A673 (cell line): ENCODE data around the gene SH3BP5L. TPM values are rescaled to one million over a fixed set of nuclear protein-coding genes. Genes with fewer than 3 reads are reported as not detected.

Experiments
- BruUV-seq: library from RNA; stranded (reverse); fragments of 400-500 nt; replicated peaks from 2 replicates; lab custom pipeline; 2021; lab: Mats Ljungman, UMichigan
- CTCF ChIA-PET: fragments of 300-600 bp; sonication (Branson Sonifier 250); formaldehyde crosslinking; loops from one replicate; lab custom pipeline; 2022; ENCODE audit warnings: antibody characterized with exemption; lab: Charles Lee
- POLR2A ChIA-PET: fragments of 300-600 bp; sonication (Branson Sonifier 250); formaldehyde crosslinking; loops from one replicate; lab custom pipeline; 2022; ENCODE audit warnings: antibody characterized with exemption; ENCODE audit not compliant: low non-redundant PET; lab: Charles Lee
- DNase-seq: peaks from one replicate; pipeline ENCODE4 v3.0.0-alpha.2; 2015; ENCODE audit warnings: low spot score
- H3K27ac ChIP-seq: fragments of 200-600 bp; sonication (generic); 2 replicates; pipeline ENCODE4 v1.5.1; 2016; ENCODE audit warnings: mixed run types, low read depth, mild to moderate bottlenecking, mixed read lengths, antibody characterized with exemption, low read length; ENCODE audit not compliant: poor library complexity, severe bottlenecking
- H3K27me3 ChIP-seq: fragments of 200-600 bp; sonication (generic); replicated peaks from 2 replicates; pipeline ENCODE4 v1.6.1; 2017; ENCODE audit warnings: mixed run types, low read depth, mild to moderate bottlenecking, mixed read lengths, antibody characterized with exemption, low read length; ENCODE audit not compliant: insufficient read depth, poor library complexity
- H3K36me3 ChIP-seq: fragments of 200-600 bp; sonication (generic); 2 replicates; pipeline ENCODE4 v1.6.1; 2016; ENCODE audit warnings: mixed run types, mild to moderate bottlenecking, mixed read lengths, antibody characterized with exemption, low read length; ENCODE audit not compliant: insufficient read depth, poor library complexity, severe bottlenecking
- H3K4me1 ChIP-seq: fragments of 200-600 bp; sonication (generic); 2 replicates; pipeline ENCODE4 v1.6.1; 2017; ENCODE audit warnings: mixed run types, mild to moderate bottlenecking, mixed read lengths, antibody characterized with exemption, low read length; ENCODE audit not compliant: insufficient read depth, poor library complexity, severe bottlenecking
- H3K4me3 ChIP-seq: fragments of 200-600 bp; sonication (generic); 2 replicates; pipeline ENCODE4 v1.5.1; 2016; ENCODE audit warnings: low read depth, mixed run types, mild to moderate bottlenecking, mixed read lengths, low read length; ENCODE audit not compliant: poor library complexity, severe bottlenecking
- H3K9me3 ChIP-seq: fragments of 200-600 bp; sonication (generic); 2 replicates; pipeline ENCODE4 v1.6.1; 2016; ENCODE audit warnings: mixed run types, low read depth, mild to moderate bottlenecking, mixed read lengths, antibody characterized with exemption, low read length; ENCODE audit not compliant: poor library complexity, severe bottlenecking
- EZH2 ChIP-seq: fragments of 200-600 bp; sonication (generic); IDR thresholded peaks from 2 replicates; pipeline ENCODE4 v1.6.1; 2017; ENCODE audit warnings: borderline replicate concordance, low read depth, mild to moderate bottlenecking, mixed read lengths, antibody characterized with exemption, low read length; ENCODE audit not compliant: poor library complexity, severe bottlenecking
- intact Hi-C: fragments of 100-400 bp; cut with micrococcal nuclease; formaldehyde crosslinking; loops from one replicate; pipeline ENCODE4 v1.10.0; 2022; ENCODE audit not compliant: unreplicated experiment
- total RNA-seq: library from RNA; stranded (reverse); gene quantifications from 2 replicates; pipeline ENCODE4 v1.2.3, GENCODE V29; 2021
- TF ChIP-seq, protein P1 (sequence below): fragments of 300-800, 200-600 bp; sonication (generic); conservative IDR thresholded peaks from 2 replicates; pipeline ENCODE4 v1.5.1; 2017; ENCODE audit warnings: low read depth, mild to moderate bottlenecking, antibody characterized with exemption, low read length, moderate library complexity, mixed read lengths

Gene SH3BP5L
- total RNA-seq, 1 experiment from 2014 or later, result 28.6 TPM

GRCh38 chr1:248872752-248873408 is 47.2 kb upstream of the SH3BP5L start:
- TF ChIP-seq, protein P1, sequence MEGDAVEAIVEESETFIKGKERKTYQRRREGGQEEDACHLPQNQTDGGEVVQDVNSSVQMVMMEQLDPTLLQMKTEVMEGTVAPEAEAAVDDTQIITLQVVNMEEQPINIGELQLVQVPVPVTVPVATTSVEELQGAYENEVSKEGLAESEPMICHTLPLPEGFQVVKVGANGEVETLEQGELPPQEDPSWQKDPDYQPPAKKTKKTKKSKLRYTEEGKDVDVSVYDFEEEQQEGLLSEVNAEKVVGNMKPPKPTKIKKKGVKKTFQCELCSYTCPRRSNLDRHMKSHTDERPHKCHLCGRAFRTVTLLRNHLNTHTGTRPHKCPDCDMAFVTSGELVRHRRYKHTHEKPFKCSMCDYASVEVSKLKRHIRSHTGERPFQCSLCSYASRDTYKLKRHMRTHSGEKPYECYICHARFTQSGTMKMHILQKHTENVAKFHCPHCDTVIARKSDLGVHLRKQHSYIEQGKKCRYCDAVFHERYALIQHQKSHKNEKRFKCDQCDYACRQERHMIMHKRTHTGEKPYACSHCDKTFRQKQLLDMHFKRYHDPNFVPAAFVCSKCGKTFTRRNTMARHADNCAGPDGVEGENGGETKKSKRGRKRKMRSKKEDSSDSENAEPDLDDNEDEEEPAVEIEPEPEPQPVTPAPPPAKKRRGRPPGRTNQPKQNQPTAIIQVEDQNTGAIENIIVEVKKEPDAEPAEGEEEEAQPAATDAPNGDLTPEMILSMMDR, result no peak
- TF ChIP-seq EZH2, result no peak
- BruUV-seq, result no TSS peak
- H3K27ac ChIP-seq, result peak overlapping the region; percentile 81
- ChIA-PET POLR2A (no interaction called here), CTCF (interaction anchor here (1.0 kb wide), 1 partner anchor 34 kb away, joined by 7 read pairs; no protein-coding TSS in a partner anchor)
- H3K9me3 ChIP-seq, result no peaks in the 10 kb centered on the region
- intact Hi-C loops, result no loop called here
- peak overlapping the region; percentile 79 for H3K4me3 ChIP-seq
- peaks cover 5% of the 10 kb centered on the region for H3K4me1 ChIP-seq
- DNase-seq, result peak; percentile 79
- H3K27me3 ChIP-seq, result no peaks in the 10 kb centered on the region
- H3K36me3 ChIP-seq, result no peaks in the 10 kb centered on the region

GRCh38 chr1:248871837-248872401 is 46.2 kb upstream of the SH3BP5L start:
- intact Hi-C loops, result no loop called here
- TF ChIP-seq EZH2, result no peak
- TF ChIP-seq, protein P1, result no peak
- H3K27me3 ChIP-seq, result no peaks in the 10 kb centered on the region
- POLR2A ChIA-PET, result no interaction called here
- no TSS peak for BruUV-seq
- peak overlapping the region; percentile 79 for H3K4me3 ChIP-seq
- H3K36me3 ChIP-seq, result no peaks in the 10 kb centered on the region
- H3K9me3 ChIP-seq, result no peaks in the 10 kb centered on the region
- H3K27ac ChIP-seq, result no peak overlapping the region
- CTCF ChIA-PET, result no interaction called here
- H3K4me1 ChIP-seq, result peaks cover 5% of the 10 kb centered on the region
- DNase-seq, result peak; percentile 21

DNA sequence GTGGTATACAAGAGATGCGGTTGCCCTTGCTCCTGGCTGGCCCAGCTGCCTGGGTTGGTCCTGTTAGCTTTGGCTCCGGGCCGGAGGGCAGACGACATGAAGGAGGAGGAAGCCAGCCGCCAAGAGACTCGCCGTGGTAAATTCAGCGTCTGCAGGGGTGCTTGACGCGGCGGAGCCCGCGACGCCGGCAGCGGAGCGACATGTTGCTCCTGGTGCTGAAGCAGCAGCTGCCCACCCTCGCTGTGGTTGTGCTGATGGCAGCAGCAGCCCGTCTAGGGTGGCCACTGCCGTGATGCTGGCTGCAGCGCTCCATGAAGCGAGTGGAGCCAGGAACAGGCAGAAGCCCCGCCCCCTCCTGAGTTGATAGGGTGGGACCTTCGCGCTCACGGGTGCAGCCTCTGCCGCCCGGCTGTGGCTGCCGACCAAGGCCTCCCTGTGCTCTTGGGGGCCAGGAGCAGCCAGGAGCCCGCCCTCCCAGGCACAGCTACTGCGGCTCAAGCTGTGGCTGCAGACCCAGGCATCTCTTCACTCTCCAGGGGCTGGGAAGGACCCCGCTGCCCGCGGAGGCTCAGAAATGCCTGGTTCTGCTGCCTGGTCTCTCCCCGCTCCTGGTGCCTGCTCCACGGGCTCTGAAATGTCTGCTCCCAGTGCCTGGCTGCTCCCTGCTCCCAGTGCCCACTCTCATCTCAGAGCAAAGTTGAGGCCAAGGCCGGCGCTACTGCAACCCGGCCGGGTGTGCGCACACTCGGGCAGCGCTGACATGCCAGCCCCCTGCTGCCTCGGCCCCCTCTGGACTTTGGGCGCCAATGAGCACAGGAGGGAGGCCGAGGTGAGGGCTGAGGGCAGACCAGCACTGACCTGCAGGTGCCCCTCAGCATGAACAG is 37.5 kb upstream of the SH3BP5L start:
- Histone ChIP-seq H3K9me3 (no peaks in the 10 kb centered on the region), H3K27me3 (peaks cover 3% of the 10 kb centered on the region), H3K4me1 (peaks cover 15% of the 10 kb centered on the region), H3K36me3 (no peaks in the 10 kb centered on the region), H3K27ac (no peak overlapping the region), H3K4me3 (peak overlapping the region; percentile 58)
- TF ChIP-seq, protein P1, result no peak
- no peak for TF ChIP-seq EZH2
- DNase-seq, result peak; percentile 82
- intact Hi-C loops, result no loop called here
- ChIA-PET POLR2A (no interaction called here), CTCF (no interaction called here)
- BruUV-seq, result no TSS peak
